Activated CD8-positive, alpha-beta T cell treated with anti-CD3 and anti-CD28 coated beads for 36 hours (primary cell): ENCODE data around the gene OPCML. TPM values are rescaled to one million over a fixed set of nuclear protein-coding genes. Genes with fewer than 3 reads are reported as not detected.

ENCODE experiments used
- ATAC-seq: fragments of 200-7000 bp; cut with Tn5 transposase; one replicate; pipeline ENCODE4 v1.10.0; 2021; ENCODE audit warnings: mild to moderate bottlenecking, moderate library complexity
- CTCF ChIA-PET: fragments of 350-600 bp; sonication (Branson Sonifier 250); formaldehyde crosslinking; loops from one replicate; lab custom pipeline; 2021; ENCODE audit warnings: antibody characterized with exemption; lab: Charles Lee
- POLR2A ChIA-PET: fragments of 350-600 bp; sonication (Branson Sonifier 250); formaldehyde crosslinking; loops from one replicate; lab custom pipeline; 2021; ENCODE audit warnings: antibody characterized with exemption; lab: Charles Lee
- DNase-seq: peaks from one replicate; pipeline ENCODE4 v3.0.0-alpha.2; 2020
- H3K27ac Mint-ChIP-seq: one replicate; pipeline ENCODE4 v1.8.0; 2021; ENCODE audit warnings: mild to moderate bottlenecking, mixed read lengths
- H3K27me3 Mint-ChIP-seq: one replicate; pipeline ENCODE4 v1.8.0; 2021; ENCODE audit warnings: mixed read lengths
- H3K36me3 Mint-ChIP-seq: one replicate; pipeline ENCODE4 v1.8.0; 2021; ENCODE audit warnings: low read depth, mixed read lengths
- H3K4me1 Mint-ChIP-seq: one replicate; pipeline ENCODE4 v1.8.0; 2021; ENCODE audit warnings: low read depth, mixed read lengths
- H3K4me3 Mint-ChIP-seq: one replicate; pipeline ENCODE4 v1.8.0; 2021; ENCODE audit warnings: mild to moderate bottlenecking, moderate library complexity, mixed read lengths
- H3K9me3 Mint-ChIP-seq: one replicate; pipeline ENCODE4 v1.8.0; 2021; ENCODE audit warnings: mixed read lengths
- CTCF ChIP-seq: fragments of 200-600 bp; IDR thresholded peaks from one replicate; pipeline ENCODE4 v1.8.0; 2022; ENCODE audit warnings: antibody characterized with exemption, mild to moderate bottlenecking
- intact Hi-C: fragments of 100-400 bp; cut with micrococcal nuclease; formaldehyde crosslinking; loops from one replicate; pipeline ENCODE4 v1.10.0; 2022
- total RNA-seq, 2 experiments: library from RNA; stranded (reverse); gene quantifications; one replicate each; pipeline ENCODE4 v1.2.3, GENCODE V29; 2021

OPCML gene
- total RNA-seq, 2 experiments from 2014 or later, result not detected

GRCh38 chr11:132933703-132934102 is 598.6 kb downstream of the OPCML start:
- POLR2A ChIA-PET, result no interaction called here
- TF ChIP-seq CTCF, result no peak
- Mint-ChIP-seq H3K9me3 (peaks cover 5% of the 10 kb centered on the region), H3K36me3 (no peaks in the 10 kb centered on the region), H3K4me3 (no peak overlapping the region), H3K4me1 (no peaks in the 10 kb centered on the region), H3K27me3 (peaks cover 2% of the 10 kb centered on the region), H3K27ac (no peak overlapping the region)
- DNase-seq (no peak), ATAC-seq (no peak)
- CTCF ChIA-PET, result no interaction called here
- intact Hi-C loops, result no loop called here

- H3K9me3 Mint-ChIP-seq, result peaks cover 3% of the 10 kb centered on the region
These were observed 606.4 kb downstream of the OPCML start for GRCh38 chr11:132925825-132926469.

GRCh38 chr11:132921597-132921996 is 610.7 kb downstream of the OPCML start:
- ATAC-seq (no peak), DNase-seq (no peak)
- Mint-ChIP-seq H3K27ac (no peak overlapping the region), H3K9me3 (no peaks in the 10 kb centered on the region), H3K36me3 (no peaks in the 10 kb centered on the region), H3K4me3 (no peak overlapping the region), H3K27me3 (no peaks in the 10 kb centered on the region), H3K4me1 (no peaks in the 10 kb centered on the region)
- CTCF ChIA-PET, result no interaction called here
- TF ChIP-seq CTCF, result no peak
- intact Hi-C loops, result no loop called here
- POLR2A ChIA-PET, result no interaction called here

More at GRCh38 chr11:132925825-132926469, 606.4 kb downstream of the OPCML start:
- POLR2A ChIA-PET, result no interaction called here
- CTCF ChIA-PET, result interaction anchor here (1.3 to 2.4 kb wide), 2 partner anchors 15 to 23 kb away, joined by 3 to 7 read pairs; no protein-coding TSS in a partner anchor
- intact Hi-C loops, result no loop called here
- no peak for TF ChIP-seq CTCF
- ATAC-seq, result no peak
- Mint-ChIP-seq H3K27ac (no peak overlapping the region), H3K4me1 (no peaks in the 10 kb centered on the region), H3K4me3 (no peak overlapping the region), H3K36me3 (no peaks in the 10 kb centered on the region), H3K27me3 (peaks cover 2% of the 10 kb centered on the region)
- DNase-seq, result no peak

GRCh38 chr11:132920451-132921096 is 611.7 kb downstream of the OPCML start:
- H3K9me3 Mint-ChIP-seq, result no peaks in the 10 kb centered on the region
- no peak overlapping the region for H3K27ac Mint-ChIP-seq
- H3K4me1 Mint-ChIP-seq, result no peaks in the 10 kb centered on the region
- H3K27me3 Mint-ChIP-seq, result no peaks in the 10 kb centered on the region
- CTCF ChIA-PET, result no interaction called here
- TF ChIP-seq CTCF, result no peak
- POLR2A ChIA-PET, result no interaction called here
- no peak for DNase-seq
- no peaks in the 10 kb centered on the region for H3K36me3 Mint-ChIP-seq
- H3K4me3 Mint-ChIP-seq, result no peak overlapping the region
- intact Hi-C loops, result no loop called here
- no peak for ATAC-seq

- no peak for DNase-seq
- H3K27me3 Mint-ChIP-seq, result no peaks in the 10 kb centered on the region
- H3K9me3 Mint-ChIP-seq, result no peaks in the 10 kb centered on the region
- no peak for ATAC-seq
- no peak for TF ChIP-seq CTCF
- no peak overlapping the region for H3K27ac Mint-ChIP-seq
- ChIA-PET CTCF (no interaction called here), POLR2A (no interaction called here)
- intact Hi-C loops, result loop anchor here (5.0 kb wide), 1 partner anchor 1807 kb away; no protein-coding TSS in a partner anchor
- no peak overlapping the region for H3K4me3 Mint-ChIP-seq
- no peaks in the 10 kb centered on the region for H3K36me3 Mint-ChIP-seq
- no peaks in the 10 kb centered on the region for H3K4me1 Mint-ChIP-seq
These were observed 617.7 kb downstream of the OPCML start for GRCh38 chr11:132914600-132914999.
